Forelimb muscle (tissue), 1 donor: ENCODE data around the gene MCEE. TPM values are rescaled to one million over a fixed set of nuclear protein-coding genes. Genes with fewer than 3 reads are reported as not detected.
"Not testable (repeated sequence)": the region's sequence is repeated elsewhere in the genome, so short reads cannot be mapped to it uniquely, and the experiment has no call there.

ENCODE experiments used
- DNase-seq: peaks from one replicate; pipeline ENCODE4 v3.0.0-alpha.2; 2013; ENCODE audit warnings: low read depth
- polyA plus RNA-seq: library from polyadenylated mRNA; unstranded; fragments of 120-200 nt; gene quantifications from one replicate; pipeline ENCODE4 v1.2.1, GENCODE V29; 2013; ENCODE audit not compliant: insufficient read length

Gene MCEE
- polyA plus RNA-seq, 1 donor = 24.4 TPM

GRCh38 chr2:71083297-71083696 is 46.7 kb downstream of the MCEE start:
- not testable (repeated sequence) for DNase-seq

GRCh38 chr2:71082402-71083252 is 47.4 kb downstream of the MCEE start:
- DNase-seq = no peak

- DNase-seq = no peak
Measured at GRCh38 chr2:71078624-71079023, 51.4 kb downstream of the MCEE start.

- DNase-seq = no peak
Measured at GRCh38 chr2:71074893-71075395, 55.1 kb downstream of the MCEE start.

GRCh38 chr2:71073475-71073874 is 56.6 kb downstream of the MCEE start:
- DNase-seq = no peak

GRCh38 chr2:71072492-71072891 is 57.5 kb downstream of the MCEE start:
- no peak for DNase-seq

GRCh38 chr2:71071681-71072398 is 58.2 kb downstream of the MCEE start:
- no peak for DNase-seq

- DNase-seq = no peak
Measured at GRCh38 chr2:71070294-71071093, 59.5 kb downstream of the MCEE start.

- no peak for DNase-seq
Measured at GRCh38 chr2:71069376-71069775, 60.7 kb downstream of the MCEE start.

GRCh38 chr2:71068218-71069035 is 61.6 kb downstream of the MCEE start, which contains the start of gene NAGK:
TSS of gene NAGK (plus strand) at chr2:71068648. CDS start at chr2:71068684, 36 bp downstream.
- DNase-seq = peak; percentile 86

GRCh38 chr2:71067567-71068217 is 62.3 kb downstream of the MCEE start:
- DNase-seq = no peak

GRCh38 chr2:71066856-71067255 is 63.2 kb downstream of the MCEE start:
- no peak for DNase-seq

GRCh38 chr2:71064754-71065621 is 65.0 kb downstream of the MCEE start:
- DNase-seq = no peak

GRCh38 chr2:71064110-71064611 is 65.9 kb downstream of the MCEE start:
- DNase-seq = no peak

GRCh38 chr2:71063216-71063615 is 66.8 kb downstream of the MCEE start:
- DNase-seq = no peak

- DNase-seq = no peak
Measured at GRCh38 chr2:71060871-71061270, 69.2 kb downstream of the MCEE start.

GRCh38 chr2:71060211-71060610 is 69.8 kb downstream of the MCEE start:
- DNase-seq = no peak
